ENCODE results near the gene OCIAD1.
"Not testable (repeated sequence)": the region's sequence is repeated elsewhere in the genome, so short reads cannot be mapped to it uniquely, and the experiment has no call there.

Gene OCIAD1

DNA sequence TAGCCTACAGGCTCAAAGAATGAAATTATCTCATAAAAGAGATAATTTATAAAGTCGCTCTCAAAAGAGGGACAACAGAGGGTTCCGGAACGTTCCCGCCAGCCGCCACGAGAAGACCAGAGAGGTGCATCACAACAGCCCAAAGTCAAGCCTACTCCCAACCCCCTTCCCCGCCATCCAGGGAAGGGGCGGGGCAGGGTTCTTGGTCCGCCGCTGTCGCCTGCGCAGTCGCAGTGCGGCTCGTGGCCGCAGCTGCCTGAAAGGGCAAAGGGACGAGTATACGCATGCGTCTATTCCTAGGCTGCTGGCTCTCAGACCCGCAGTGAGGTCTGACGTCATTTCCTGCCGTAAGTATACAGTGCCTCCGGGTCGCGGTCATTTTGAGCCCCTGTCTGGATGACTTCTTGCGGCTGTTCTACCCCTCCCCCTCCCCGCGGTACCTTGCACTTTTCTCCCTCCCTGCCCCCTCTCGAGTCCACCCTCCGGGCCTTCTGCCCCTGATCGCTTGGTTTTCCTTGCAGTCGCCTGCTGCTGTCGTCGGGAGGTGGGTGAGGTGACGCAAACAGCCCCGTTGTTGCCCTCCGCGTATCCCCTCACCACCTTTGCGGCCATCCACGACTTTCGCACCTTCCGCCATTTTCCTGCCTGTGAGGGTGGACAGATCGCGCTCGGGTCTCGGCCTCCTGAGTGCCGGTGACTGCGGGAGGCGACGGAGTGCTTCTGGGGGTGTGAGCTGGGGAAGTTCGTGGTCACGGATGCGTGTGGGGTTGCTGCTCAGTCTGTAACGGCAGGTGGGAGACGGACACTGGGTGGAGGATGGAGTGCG is at the start of gene OCIAD1:
Gene OCIAD1 (plus strand): TSS at position 383 of the 826 bp plus-strand sequence. CDS start 1,537 bp downstream, outside the sequence.
- DNase-seq (ENCODE audit: low read depth) = peak; percentile 99

- no peak for DNase-seq (ENCODE audit: low read depth)
These were observed 48.9 kb upstream of the OCIAD1 start for GRCh38 chr4:48781968-48782367.

DNA sequence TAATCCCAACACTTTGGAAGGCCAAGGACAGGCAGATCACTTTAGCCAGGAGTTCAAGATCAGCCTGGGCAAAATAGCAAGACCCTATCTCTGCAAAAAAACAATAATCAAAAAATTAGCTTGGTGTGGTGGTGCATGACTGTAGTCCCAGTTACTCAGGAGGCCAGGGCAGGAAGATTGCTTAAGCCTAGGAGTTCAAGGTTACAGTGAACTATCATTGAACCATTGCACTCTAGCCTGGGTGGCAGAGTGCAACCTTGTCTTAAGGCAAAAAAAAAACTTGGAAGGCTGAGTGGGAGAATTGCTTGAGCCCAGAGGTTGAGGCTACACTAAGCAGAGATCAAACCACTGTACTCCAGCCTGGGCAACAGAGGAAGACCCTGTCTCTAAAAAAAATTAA is 45.6 kb upstream of the OCIAD1 start:
- DNase-seq (ENCODE audit: low read depth) = no peak

GRCh38 chr4:48786549-48786948 is 44.3 kb upstream of the OCIAD1 start:
- DNase-seq (ENCODE audit: low read depth) = no peak

GRCh38 chr4:48787056-48787455 is 43.8 kb upstream of the OCIAD1 start:
- DNase-seq (ENCODE audit: low read depth) = no peak

GRCh38 chr4:48790561-48790960 is 40.3 kb upstream of the OCIAD1 start:
- DNase-seq (ENCODE audit: low read depth) = no peak

GRCh38 chr4:48791313-48791712 is 39.6 kb upstream of the OCIAD1 start:
- DNase-seq (ENCODE audit: low read depth) = no peak

DNA sequence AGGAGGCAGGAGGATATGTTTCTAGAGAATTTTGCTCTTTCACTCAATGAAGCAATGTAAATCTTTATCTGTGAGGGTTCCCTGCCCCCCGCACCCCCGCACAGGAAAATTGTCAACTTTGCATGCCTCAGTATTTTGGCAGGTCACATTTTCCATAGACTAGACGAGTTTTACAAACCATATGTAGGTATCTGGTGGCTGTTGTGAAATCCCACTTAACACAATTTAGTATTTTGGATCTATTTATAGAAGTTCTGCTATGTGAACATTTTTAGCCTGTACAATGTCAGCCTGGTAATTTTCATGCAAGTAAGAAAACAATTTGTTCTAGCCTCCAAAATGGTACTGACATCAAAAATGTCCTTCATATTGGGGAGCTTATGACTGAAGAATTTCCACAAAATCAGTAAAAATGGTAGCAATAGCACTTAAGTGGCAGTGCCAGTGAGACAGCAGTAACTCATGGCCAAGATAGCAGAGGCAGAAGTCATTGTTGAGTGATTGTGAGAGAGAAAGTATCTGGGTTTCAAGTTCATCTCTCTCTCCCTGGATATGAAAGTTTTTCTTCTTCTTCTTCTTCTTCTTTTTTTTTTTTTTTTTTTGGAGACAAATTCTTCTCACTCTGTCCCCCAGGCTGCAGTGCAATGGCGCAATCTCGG is 38.4 kb upstream of the OCIAD1 start:
- DNase-seq (ENCODE audit: low read depth) = peak; percentile 15

GRCh38 chr4:48795108-48795507 is 35.8 kb upstream of the OCIAD1 start:
- no peak for DNase-seq (ENCODE audit: low read depth)

- DNase-seq (ENCODE audit: low read depth) = no peak
These were observed 34.5 kb upstream of the OCIAD1 start for GRCh38 chr4:48796191-48796926.

- no peak for DNase-seq (ENCODE audit: low read depth)
These were observed 33.8 kb upstream of the OCIAD1 start for GRCh38 chr4:48796927-48797679.

GRCh38 chr4:48798117-48798516 is 32.8 kb upstream of the OCIAD1 start:
- DNase-seq (ENCODE audit: low read depth) = no peak

GRCh38 chr4:48799157-48799556 is 31.7 kb upstream of the OCIAD1 start:
- DNase-seq (ENCODE audit: low read depth) = no peak

DNA sequence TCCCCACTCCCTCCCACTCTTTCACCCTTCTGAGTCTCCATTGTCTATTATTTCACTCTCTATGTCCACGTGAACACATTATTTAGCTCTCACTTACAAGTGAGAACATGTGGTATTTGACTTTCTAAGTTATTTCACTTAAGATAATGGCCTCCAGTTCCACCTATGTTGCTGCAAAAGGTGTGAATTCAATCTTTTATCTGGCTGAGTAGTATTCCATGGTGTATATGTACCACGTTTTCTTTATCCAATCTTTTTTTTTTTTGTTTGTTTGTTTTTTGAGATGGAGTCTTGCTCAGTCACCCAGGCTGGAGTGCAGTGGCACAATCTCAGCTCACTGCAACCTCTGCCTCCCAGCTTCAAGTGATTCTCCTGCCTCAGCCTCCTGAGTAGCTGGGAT is 30.7 kb upstream of the OCIAD1 start:
- DNase-seq (ENCODE audit: low read depth) = not testable (repeated sequence)

- no peak for DNase-seq (ENCODE audit: low read depth)
These were observed 29.7 kb upstream of the OCIAD1 start for GRCh38 chr4:48801016-48801715.

DNA sequence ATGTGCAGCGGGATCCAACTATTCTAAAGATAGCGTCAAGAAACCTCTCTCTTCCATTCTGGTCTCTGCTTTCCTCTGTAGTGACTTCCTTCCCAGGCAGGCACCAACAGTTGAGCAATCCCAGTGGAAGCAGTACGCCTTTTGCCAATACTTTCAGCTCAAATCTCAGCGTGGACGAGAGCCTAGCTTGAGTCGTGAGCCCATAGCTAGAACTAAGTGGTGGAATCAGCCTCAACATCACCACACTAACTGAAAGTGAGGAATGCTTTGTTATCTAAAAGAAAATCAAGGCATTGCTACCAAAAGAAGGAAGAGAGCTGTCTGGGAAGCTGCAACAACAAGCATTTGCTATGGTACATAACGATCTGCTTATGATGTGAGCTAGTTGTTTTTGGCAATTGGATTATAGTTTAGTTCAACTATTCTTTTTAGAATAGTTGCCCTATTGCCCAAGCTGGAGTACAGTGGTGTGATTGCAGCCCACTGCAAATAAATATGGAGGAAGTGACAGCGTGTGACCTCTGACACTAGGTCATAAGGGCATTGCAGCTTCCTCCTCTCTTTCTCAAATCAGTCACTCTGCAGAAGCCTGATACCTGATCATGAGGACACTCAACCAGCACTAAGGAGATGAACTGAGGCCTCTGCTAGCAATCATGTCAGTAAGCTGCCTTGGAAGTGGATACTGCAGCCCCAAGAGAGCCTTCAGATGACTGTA is 26.1 kb upstream of the OCIAD1 start:
- DNase-seq (ENCODE audit: low read depth) = no peak

- DNase-seq (ENCODE audit: low read depth) = no peak
These were observed 18.0 kb upstream of the OCIAD1 start for GRCh38 chr4:48812866-48813265.

- DNase-seq (ENCODE audit: low read depth) = no peak
These were observed 16.9 kb upstream of the OCIAD1 start for GRCh38 chr4:48813964-48814363.

GRCh38 chr4:48815483-48815882 is 15.4 kb upstream of the OCIAD1 start:
- DNase-seq (ENCODE audit: low read depth) = no peak

DNA sequence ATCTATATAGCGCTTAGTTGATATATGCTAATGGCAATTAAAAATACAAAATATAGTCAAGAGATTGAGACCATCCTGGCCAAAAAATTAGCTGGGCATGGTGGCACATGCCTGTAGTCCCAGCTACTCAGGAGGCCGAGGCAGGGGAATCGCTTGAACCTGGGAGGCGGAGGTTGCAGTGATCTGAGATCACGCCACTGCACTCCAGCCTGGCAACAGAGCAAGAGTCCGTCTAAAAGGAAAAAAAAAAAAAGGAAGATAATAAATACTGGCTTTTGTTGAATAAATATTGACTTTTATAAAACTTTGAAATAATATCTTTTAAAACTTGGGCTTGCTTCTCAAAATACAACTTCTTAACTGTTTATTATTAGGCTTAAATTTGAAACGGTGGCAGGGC is 14.6 kb upstream of the OCIAD1 start:
- DNase-seq (ENCODE audit: low read depth) = not testable (repeated sequence)

- DNase-seq (ENCODE audit: low read depth) = no peak
These were observed 13.9 kb upstream of the OCIAD1 start for GRCh38 chr4:48816971-48817370.

All from iris pigment epithelial cell (primary cell).